H1 (cell line): ENCODE results near the gene DCAF7. TPM values are rescaled to one million over a fixed set of nuclear protein-coding genes. Genes with fewer than 3 reads are reported as not detected.

ENCODE experiments used
- CTCF ChIA-PET: fragments of 300-600 bp; sonication (Branson Sonifier 250); formaldehyde crosslinking; loops from one replicate; lab custom pipeline; 2021; ENCODE audit not compliant: partially characterized antibody; lab: Charles Lee
- POLR2A ChIA-PET: fragments of 300-600 bp; sonication (Branson Sonifier 250); formaldehyde crosslinking; loops from one replicate; lab custom pipeline; 2021; ENCODE audit warnings: inconsistent platforms; ENCODE audit not compliant: partially characterized antibody; lab: Charles Lee
- DNase-seq, 2 experiments: peaks; one replicate each; pipeline versions ENCODE4 v3.0.0 to v3.0.0-alpha.2; 2010 to 2022; ENCODE audit warnings: low spot score in 2 of 2, low read depth in 1 of 2, mixed read lengths in 1 of 2
- FAIRE-seq: peaks from 2 replicates; lab custom pipeline; 2011; peaks lifted over from hg19 to GRCh38; lab: Jason Lieb, UNC
- H2AFZ ChIP-seq: 2 replicates; pipeline ENCODE4 v1.8.1; 2012; ENCODE audit warnings: low read length, inconsistent platforms
- H2AK5ac ChIP-seq: 2 replicates; pipeline ENCODE4 v1.6.1; 2013; ENCODE audit warnings: low read depth, low read length
- H2BK120ac ChIP-seq: replicated peaks from 2 replicates; pipeline ENCODE3; 2013; ENCODE audit warnings: low read depth, low read length, inconsistent platforms
- H2BK12ac ChIP-seq: 2 replicates; pipeline ENCODE4 v1.6.1; 2013; ENCODE audit warnings: low read depth, low read length
- H2BK15ac ChIP-seq: 2 replicates; pipeline ENCODE4 v1.6.1; 2013; ENCODE audit warnings: low read length
- H2BK20ac ChIP-seq: 2 replicates; pipeline ENCODE4 v1.6.1; 2013; ENCODE audit warnings: low read length
- H2BK5ac ChIP-seq: 2 replicates; pipeline ENCODE4 v1.6.1; 2013; ENCODE audit warnings: low read depth, low read length
- H3K14ac ChIP-seq: 2 replicates; pipeline ENCODE4 v1.6.1; 2013; ENCODE audit warnings: inconsistent platforms; ENCODE audit not compliant: insufficient read length
- H3K18ac ChIP-seq: 2 replicates; pipeline ENCODE4 v1.6.1; 2013; ENCODE audit warnings: low read length; ENCODE audit errors: extremely low read depth
- H3K23ac ChIP-seq: 2 replicates; pipeline ENCODE4 v1.6.1; 2013; ENCODE audit warnings: inconsistent platforms; ENCODE audit not compliant: insufficient read length
- H3K23me2 ChIP-seq: 2 replicates; pipeline ENCODE4 v1.6.1; 2013; ENCODE audit warnings: low read depth, low read length
- H3K27ac ChIP-seq: 2 replicates; pipeline ENCODE4 v1.6.1; 2011; ENCODE audit warnings: low read depth, low read length, inconsistent platforms
- H3K27me3 ChIP-seq, 4 experiments: replicated peaks in 1 of 4; 1 replicate in 1 of 4; 2 replicates in 3 of 4; pipeline versions ENCODE4 v1.6.1 to v1.8.1; 2011 to 2013; ENCODE audit warnings: low read length in 3 of 4, mild to moderate bottlenecking in 3 of 4, inconsistent platforms in 2 of 4, mixed read lengths in 2 of 4, moderate library complexity in 1 of 4; ENCODE audit not compliant: control insufficient read depth in 3 of 4, insufficient read depth in 3 of 4; ENCODE audit errors: extremely low read depth in 1 of 4
- H3K36me3 ChIP-seq, 4 experiments: 2 replicates each; pipeline versions ENCODE4 v1.6.1 to v1.8.1; 2011 to 2013; ENCODE audit warnings: mild to moderate bottlenecking in 4 of 4, low read length in 3 of 4, moderate library complexity in 2 of 4, control low read depth in 1 of 4, inconsistent platforms in 1 of 4; ENCODE audit not compliant: insufficient read depth in 4 of 4, control insufficient read depth in 2 of 4
- H3K4ac ChIP-seq: replicated peaks from 2 replicates; pipeline ENCODE3; 2013; ENCODE audit warnings: low read length, low read depth, mixed read lengths, inconsistent platforms; ENCODE audit not compliant: insufficient read length
- H3K4me1 ChIP-seq, 4 experiments: replicated peaks in 1 of 4; 1 replicate in 1 of 4; 2 replicates in 3 of 4; pipeline versions ENCODE4 v1.6.1 to v1.8.1; 2011 to 2013; ENCODE audit warnings: low read length in 3 of 4, inconsistent platforms in 2 of 4, mixed read lengths in 1 of 4; ENCODE audit not compliant: insufficient read depth in 4 of 4, control insufficient read depth in 3 of 4
- H3K4me2 ChIP-seq, 2 experiments: 2 replicates each; pipeline versions ENCODE4 v1.6.1 to v1.8.1; 2011 to 2013; ENCODE audit warnings: low read depth in 2 of 2, low read length in 2 of 2, control low read depth in 1 of 2, inconsistent platforms in 1 of 2, mild to moderate bottlenecking in 1 of 2; ENCODE audit not compliant: insufficient read depth in 1 of 2
- H3K4me3 ChIP-seq, 4 experiments: fragments of 200-600, 300-600 bp in 1 of 4; sonication (generic), shearing (Covaris generic), sonication (Bioruptor Twin) in 1 of 4; 2 replicates each; pipeline versions ENCODE4 v1.5.1 to v1.8.1; 2011 to 2016; ENCODE audit warnings: low read length in 4 of 4, low read depth in 3 of 4, control low read depth in 2 of 4, inconsistent platforms in 2 of 4, mild to moderate bottlenecking in 2 of 4, mixed read lengths in 1 of 4, moderate library complexity in 1 of 4; ENCODE audit not compliant: insufficient read depth in 2 of 4; ENCODE audit errors: extremely low read depth in 1 of 4
- H3K56ac ChIP-seq: replicated peaks from 2 replicates; pipeline ENCODE3; 2013; ENCODE audit warnings: low read depth, mild to moderate bottlenecking, mixed read lengths, low read length, inconsistent platforms; ENCODE audit not compliant: insufficient read length
- H3K79me1 ChIP-seq: 2 replicates; pipeline ENCODE4 v1.6.1; 2013; ENCODE audit warnings: low read depth, low read length, control low read depth
- H3K79me2 ChIP-seq, 2 experiments: 2 replicates each; pipeline versions ENCODE4 v1.6.1 to v1.8.1; 2012 to 2013; ENCODE audit warnings: low read length in 2 of 2, mild to moderate bottlenecking in 2 of 2, inconsistent platforms in 1 of 2; ENCODE audit not compliant: insufficient read depth in 2 of 2, control insufficient read depth in 1 of 2
- H3K9ac ChIP-seq, 4 experiments: replicated peaks in 1 of 4; 1 replicate in 1 of 4; 2 replicates in 3 of 4; pipeline versions ENCODE4 v1.6.1 to v1.8.1; 2011 to 2013; ENCODE audit warnings: low read depth in 3 of 4, low read length in 3 of 4, control low read depth in 2 of 4, mild to moderate bottlenecking in 2 of 4, moderate library complexity in 2 of 4, inconsistent platforms in 1 of 4; ENCODE audit errors: extremely low read depth in 1 of 4
- H3K9me3 ChIP-seq, 2 experiments: 2 replicates each; pipeline versions ENCODE4 v1.6.1 to v1.8.1; 2012 to 2013; ENCODE audit warnings: mild to moderate bottlenecking in 2 of 2, moderate library complexity in 2 of 2, control low read depth in 1 of 2, inconsistent platforms in 1 of 2, low read depth in 1 of 2, low read length in 1 of 2, mixed read lengths in 1 of 2; ENCODE audit not compliant: insufficient read depth in 2 of 2
- H4K20me1 ChIP-seq, 2 experiments: replicated peaks in 1 of 2; 2 replicates each; pipeline versions ENCODE3 to v1.8.1; 2011 to 2013; ENCODE audit warnings: inconsistent platforms in 2 of 2, low read length in 2 of 2, mild to moderate bottlenecking in 1 of 2; ENCODE audit not compliant: insufficient read depth in 2 of 2, control insufficient read depth in 1 of 2
- H4K5ac ChIP-seq: 2 replicates; pipeline ENCODE4 v1.6.1; 2013; ENCODE audit warnings: low read length, low read depth, mixed read lengths, inconsistent platforms; ENCODE audit not compliant: insufficient read length
- H4K8ac ChIP-seq: 2 replicates; pipeline ENCODE4 v1.8.0; 2013; ENCODE audit warnings: mild to moderate bottlenecking, moderate library complexity, low read length, inconsistent platforms; ENCODE audit not compliant: insufficient read depth; ENCODE audit errors: extremely low read depth
- H4K91ac ChIP-seq: replicated peaks from 2 replicates; pipeline ENCODE3; 2013; ENCODE audit warnings: low read length, mixed read lengths, inconsistent platforms; ENCODE audit not compliant: insufficient read length
- SP4 ChIP-seq: IDR thresholded peaks from 2 replicates; pipeline ENCODE4 v1.6.1; 2012; ENCODE audit warnings: low read length, inconsistent platforms
- WGBS, 2 experiments: shearing (Covaris generic) in 1 of 2; methylation state at CpG; one replicate each; pipeline versions ENCODE4 v1.1.6 to v1.1.7; 2013 to 2015; ENCODE audit warnings: low lambda C conversion rate in 2 of 2, mixed read lengths in 2 of 2, inconsistent platforms in 1 of 2, low coverage in 1 of 2, missing lambda C conversion rate in 1 of 2; ENCODE audit not compliant: insufficient replicate concordance in 2 of 2, insufficient coverage in 1 of 2, insufficient read length in 1 of 2; ENCODE audit errors: extremely low coverage in 1 of 2, missing lambda C conversion rate in 1 of 2; 5-methylcytosine and 5-hydroxymethylcytosine counted together
- polyA plus RNA-seq, 7 experiments: library from polyadenylated mRNA; depleted of rRNA in 3 of 7; stranded (reverse) in 5 of 7; unstranded in 2 of 7; fragments of >200 nt in 5 of 7; fragments of 200-250 nt in 2 of 7; gene quantifications; 1 replicate in 5 of 7; 2 replicates in 1 of 7; 4 replicates in 1 of 7; pipeline versions ENCODE4 v1.2.1 to v1.2.3, GENCODE V29; 2011 to 2013; ENCODE audit warnings: missing spikeins in 2 of 7, mixed read lengths in 2 of 7
- total RNA-seq: library from RNA; stranded (reverse); fragmentation: NEBNext Ultra II Directional; extraction: Animal tissue kit (Norgen Biotek cat#: 25700); gene quantifications from 2 replicates; pipeline ENCODE4 v1.2.1, GENCODE V29; 2021

Gene DCAF7
- total and polyA plus RNA-seq, 2 of the 8 experiments (the other 6 are each of a cell fraction or from before 2014, with no cell fraction given) = 74.9 to 94.1 TPM

GRCh38 chr17:63578769-63579111 lies 28.5 kb downstream of the DCAF7 start:
- FAIRE-seq (no peak), DNase-seq (no peak)
- H4K91ac ChIP-seq = no peak overlapping the region
- H3K56ac ChIP-seq = no peak overlapping the region
- no peak overlapping the region for H3K18ac ChIP-seq
- no peak overlapping the region; the same call in 1 of the 2 replicates for H2BK5ac ChIP-seq
- no peak overlapping the region for H2BK15ac ChIP-seq
- peaks cover 0 to 40% of the 10 kb centered on the region in 2 experiments; a peak in 1 of 4 replicates for H3K79me2 ChIP-seq
- H3K9ac ChIP-seq = no peak overlapping the region
- no peaks in the 10 kb centered on the region for H3K23me2 ChIP-seq
- WGBS, 2 experiments = 92% methylated on average over 5 of the region's 5 CpGs; no CpG with 5 or more reads in 1 of the 2 experiments
- ChIA-PET POLR2A (interaction anchor here (0.6 to 1.9 kb wide), 5 partner anchors 16 to 984 kb away, joined by 3 to 6 read pairs (median 4); no protein-coding TSS in a partner anchor), CTCF (interaction anchor here (0.8 to 3.2 kb wide), 11 partner anchors 9 to 172 kb away, joined by 3 to 10 read pairs (median 5); no protein-coding TSS in a partner anchor)
- H3K4me2 ChIP-seq = no peak overlapping the region
- H3K23ac ChIP-seq = no peak overlapping the region
- TF ChIP-seq SP4 = no peak
- no peak overlapping the region for H2BK20ac ChIP-seq
- H2BK12ac ChIP-seq = no peak overlapping the region
- H4K5ac ChIP-seq = no peak overlapping the region
- peaks cover 0 to 6% (median 3%) of the 10 kb centered on the region in 4 experiments; a peak in 4 of 7 replicates for H3K4me1 ChIP-seq
- H3K36me3 ChIP-seq = peaks cover 3 to 22% (median 8%) of the 10 kb centered on the region in 4 experiments; a peak in 5 of 8 replicates
- H4K20me1 ChIP-seq = peaks cover 4 to 9% of the 10 kb centered on the region in 2 experiments
- no peaks in the 10 kb centered on the region for H3K27me3 ChIP-seq
- H3K14ac ChIP-seq = no peak overlapping the region
- H2AK5ac ChIP-seq = no peak overlapping the region
- H3K4ac ChIP-seq = no peak overlapping the region
- no peak overlapping the region for H2BK120ac ChIP-seq
- no peak overlapping the region for H4K8ac ChIP-seq
- no peak overlapping the region for H3K27ac ChIP-seq
- H2AFZ ChIP-seq = no peak overlapping the region
- H3K9me3 ChIP-seq = no peaks in the 10 kb centered on the region
- H3K79me1 ChIP-seq = no peaks in the 10 kb centered on the region; the same call in 1 of the 2 replicates
- no peak overlapping the region for H3K4me3 ChIP-seq
